HepG2 (cell line): ENCODE results near the gene EPC1.

Experiments used
- EZH2 ChIP-seq: conservative IDR thresholded peaks from 2 replicates; pipeline ENCODE4 v1.6.1; 2012; ENCODE audit warnings: mild to moderate bottlenecking, low read depth, low read length, moderate library complexity
- MYC ChIP-seq: sonication (generic); formaldehyde crosslinking; IDR thresholded peaks from 2 replicates; pipeline ENCODE4 v1.9.0; 2021; ENCODE audit warnings: missing genetic modification reagents, borderline replicate concordance
- MYPOP ChIP-seq: sonication (generic); formaldehyde crosslinking; IDR thresholded peaks from 2 replicates; pipeline ENCODE4 v1.8.1; 2023; ENCODE audit warnings: mild to moderate bottlenecking, moderate library complexity, missing genetic modification reagents
- SP5 ChIP-seq: IDR thresholded peaks from 2 replicates; pipeline ENCODE4 v1.6.1; 2016; ENCODE audit warnings: low read depth, borderline replicate concordance
- TCF7 ChIP-seq: sonication (generic); IDR thresholded peaks from 2 replicates; pipeline ENCODE4 v1.6.1; 2016; ENCODE audit warnings: antibody characterized with exemption, low read depth
- YY1 ChIP-seq: IDR thresholded peaks from 2 replicates; pipeline ENCODE4 v1.6.1; 2011; ENCODE audit warnings: low read length, low read depth, moderate library complexity, mild to moderate bottlenecking; ENCODE audit not compliant: insufficient read depth, insufficient replicate concordance
- ZFP41 ChIP-seq: sonication (generic); formaldehyde crosslinking; IDR thresholded peaks from 2 replicates; pipeline ENCODE4 v1.4.0; 2020; ENCODE audit warnings: mild to moderate bottlenecking, missing genetic modification reagents, borderline replicate concordance
- ZNF317 ChIP-seq: sonication (generic); formaldehyde crosslinking; IDR thresholded peaks from 2 replicates; pipeline ENCODE4 v1.5.0; 2020; ENCODE audit warnings: mild to moderate bottlenecking, missing genetic modification reagents
- TF ChIP-seq, protein P1 (sequence below): sonication (generic); formaldehyde crosslinking; IDR thresholded peaks from 2 replicates; pipeline ENCODE4 v1.4.0; 2020; ENCODE audit warnings: missing genetic modification reagents, borderline replicate concordance
- TF ChIP-seq, protein P2 (sequence below): sonication (generic); formaldehyde crosslinking; IDR thresholded peaks from 2 replicates; pipeline ENCODE4 v1.8.1; 2022; ENCODE audit warnings: low read depth, mild to moderate bottlenecking, missing genetic modification reagents
- TF ChIP-seq, protein P3 (sequence below): sonication (generic); formaldehyde crosslinking; IDR thresholded peaks from 2 replicates; pipeline ENCODE4 v1.5.0; 2020; ENCODE audit warnings: mild to moderate bottlenecking, missing genetic modification reagents, moderate library complexity
- TF ChIP-seq, protein P4 (sequence below): sonication (generic); formaldehyde crosslinking; IDR thresholded peaks from 2 replicates; pipeline ENCODE4 v1.5.0; 2020; ENCODE audit warnings: mild to moderate bottlenecking, missing genetic modification reagents

GRCh38 chr10:32333849-32334248, 13.1 kb downstream of the EPC1 start:
- no peak for TF ChIP-seq SP5 (CRISPR knock-in tag)
- TF ChIP-seq, protein P1, sequence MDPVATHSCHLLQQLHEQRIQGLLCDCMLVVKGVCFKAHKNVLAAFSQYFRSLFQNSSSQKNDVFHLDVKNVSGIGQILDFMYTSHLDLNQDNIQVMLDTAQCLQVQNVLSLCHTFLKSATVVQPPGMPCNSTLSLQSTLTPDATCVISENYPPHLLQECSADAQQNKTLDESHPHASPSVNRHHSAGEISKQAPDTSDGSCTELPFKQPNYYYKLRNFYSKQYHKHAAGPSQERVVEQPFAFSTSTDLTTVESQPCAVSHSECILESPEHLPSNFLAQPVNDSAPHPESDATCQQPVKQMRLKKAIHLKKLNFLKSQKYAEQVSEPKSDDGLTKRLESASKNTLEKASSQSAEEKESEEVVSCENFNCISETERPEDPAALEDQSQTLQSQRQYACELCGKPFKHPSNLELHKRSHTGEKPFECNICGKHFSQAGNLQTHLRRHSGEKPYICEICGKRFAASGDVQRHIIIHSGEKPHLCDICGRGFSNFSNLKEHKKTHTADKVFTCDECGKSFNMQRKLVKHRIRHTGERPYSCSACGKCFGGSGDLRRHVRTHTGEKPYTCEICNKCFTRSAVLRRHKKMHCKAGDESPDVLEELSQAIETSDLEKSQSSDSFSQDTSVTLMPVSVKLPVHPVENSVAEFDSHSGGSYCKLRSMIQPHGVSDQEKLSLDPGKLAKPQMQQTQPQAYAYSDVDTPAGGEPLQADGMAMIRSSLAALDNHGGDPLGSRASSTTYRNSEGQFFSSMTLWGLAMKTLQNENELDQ (CRISPR knock-in tag), result no peak
- TF ChIP-seq MYPOP (CRISPR knock-in tag), result no peak
- TF ChIP-seq EZH2, result no peak
- TF ChIP-seq, protein P2, sequence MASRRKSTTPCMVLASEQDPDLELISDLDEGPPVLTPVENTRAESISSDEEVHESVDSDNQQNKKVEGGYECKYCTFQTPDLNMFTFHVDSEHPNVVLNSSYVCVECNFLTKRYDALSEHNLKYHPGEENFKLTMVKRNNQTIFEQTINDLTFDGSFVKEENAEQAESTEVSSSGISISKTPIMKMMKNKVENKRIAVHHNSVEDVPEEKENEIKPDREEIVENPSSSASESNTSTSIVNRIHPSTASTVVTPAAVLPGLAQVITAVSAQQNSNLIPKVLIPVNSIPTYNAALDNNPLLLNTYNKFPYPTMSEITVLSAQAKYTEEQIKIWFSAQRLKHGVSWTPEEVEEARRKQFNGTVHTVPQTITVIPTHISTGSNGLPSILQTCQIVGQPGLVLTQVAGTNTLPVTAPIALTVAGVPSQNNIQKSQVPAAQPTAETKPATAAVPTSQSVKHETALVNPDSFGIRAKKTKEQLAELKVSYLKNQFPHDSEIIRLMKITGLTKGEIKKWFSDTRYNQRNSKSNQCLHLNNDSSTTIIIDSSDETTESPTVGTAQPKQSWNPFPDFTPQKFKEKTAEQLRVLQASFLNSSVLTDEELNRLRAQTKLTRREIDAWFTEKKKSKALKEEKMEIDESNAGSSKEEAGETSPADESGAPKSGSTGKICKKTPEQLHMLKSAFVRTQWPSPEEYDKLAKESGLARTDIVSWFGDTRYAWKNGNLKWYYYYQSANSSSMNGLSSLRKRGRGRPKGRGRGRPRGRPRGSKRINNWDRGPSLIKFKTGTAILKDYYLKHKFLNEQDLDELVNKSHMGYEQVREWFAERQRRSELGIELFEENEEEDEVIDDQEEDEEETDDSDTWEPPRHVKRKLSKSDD, result no peak
- no peak for TF ChIP-seq ZFP41
- TF ChIP-seq, protein P3, sequence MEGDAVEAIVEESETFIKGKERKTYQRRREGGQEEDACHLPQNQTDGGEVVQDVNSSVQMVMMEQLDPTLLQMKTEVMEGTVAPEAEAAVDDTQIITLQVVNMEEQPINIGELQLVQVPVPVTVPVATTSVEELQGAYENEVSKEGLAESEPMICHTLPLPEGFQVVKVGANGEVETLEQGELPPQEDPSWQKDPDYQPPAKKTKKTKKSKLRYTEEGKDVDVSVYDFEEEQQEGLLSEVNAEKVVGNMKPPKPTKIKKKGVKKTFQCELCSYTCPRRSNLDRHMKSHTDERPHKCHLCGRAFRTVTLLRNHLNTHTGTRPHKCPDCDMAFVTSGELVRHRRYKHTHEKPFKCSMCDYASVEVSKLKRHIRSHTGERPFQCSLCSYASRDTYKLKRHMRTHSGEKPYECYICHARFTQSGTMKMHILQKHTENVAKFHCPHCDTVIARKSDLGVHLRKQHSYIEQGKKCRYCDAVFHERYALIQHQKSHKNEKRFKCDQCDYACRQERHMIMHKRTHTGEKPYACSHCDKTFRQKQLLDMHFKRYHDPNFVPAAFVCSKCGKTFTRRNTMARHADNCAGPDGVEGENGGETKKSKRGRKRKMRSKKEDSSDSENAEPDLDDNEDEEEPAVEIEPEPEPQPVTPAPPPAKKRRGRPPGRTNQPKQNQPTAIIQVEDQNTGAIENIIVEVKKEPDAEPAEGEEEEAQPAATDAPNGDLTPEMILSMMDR (CRISPR knock-in tag), result no peak
- TF ChIP-seq TCF7, result no peak
- TF ChIP-seq MYC, result no peak
- TF ChIP-seq, protein P4, sequence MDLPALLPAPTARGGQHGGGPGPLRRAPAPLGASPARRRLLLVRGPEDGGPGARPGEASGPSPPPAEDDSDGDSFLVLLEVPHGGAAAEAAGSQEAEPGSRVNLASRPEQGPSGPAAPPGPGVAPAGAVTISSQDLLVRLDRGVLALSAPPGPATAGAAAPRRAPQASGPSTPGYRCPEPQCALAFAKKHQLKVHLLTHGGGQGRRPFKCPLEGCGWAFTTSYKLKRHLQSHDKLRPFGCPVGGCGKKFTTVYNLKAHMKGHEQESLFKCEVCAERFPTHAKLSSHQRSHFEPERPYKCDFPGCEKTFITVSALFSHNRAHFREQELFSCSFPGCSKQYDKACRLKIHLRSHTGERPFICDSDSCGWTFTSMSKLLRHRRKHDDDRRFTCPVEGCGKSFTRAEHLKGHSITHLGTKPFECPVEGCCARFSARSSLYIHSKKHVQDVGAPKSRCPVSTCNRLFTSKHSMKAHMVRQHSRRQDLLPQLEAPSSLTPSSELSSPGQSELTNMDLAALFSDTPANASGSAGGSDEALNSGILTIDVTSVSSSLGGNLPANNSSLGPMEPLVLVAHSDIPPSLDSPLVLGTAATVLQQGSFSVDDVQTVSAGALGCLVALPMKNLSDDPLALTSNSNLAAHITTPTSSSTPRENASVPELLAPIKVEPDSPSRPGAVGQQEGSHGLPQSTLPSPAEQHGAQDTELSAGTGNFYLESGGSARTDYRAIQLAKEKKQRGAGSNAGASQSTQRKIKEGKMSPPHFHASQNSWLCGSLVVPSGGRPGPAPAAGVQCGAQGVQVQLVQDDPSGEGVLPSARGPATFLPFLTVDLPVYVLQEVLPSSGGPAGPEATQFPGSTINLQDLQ (CRISPR knock-in tag), result no peak
- TF ChIP-seq ZNF317 (CRISPR knock-in tag), result no peak
- no peak for TF ChIP-seq YY1
